ENCODE measurements around the gene RASL10B. TPM values are rescaled to one million over a fixed set of nuclear protein-coding genes. Genes with fewer than 3 reads are reported as not detected.

RASL10B gene
- total RNA-seq, 2 donors from 2014 or later, result 2.4 to 24.1 TPM

DNA sequence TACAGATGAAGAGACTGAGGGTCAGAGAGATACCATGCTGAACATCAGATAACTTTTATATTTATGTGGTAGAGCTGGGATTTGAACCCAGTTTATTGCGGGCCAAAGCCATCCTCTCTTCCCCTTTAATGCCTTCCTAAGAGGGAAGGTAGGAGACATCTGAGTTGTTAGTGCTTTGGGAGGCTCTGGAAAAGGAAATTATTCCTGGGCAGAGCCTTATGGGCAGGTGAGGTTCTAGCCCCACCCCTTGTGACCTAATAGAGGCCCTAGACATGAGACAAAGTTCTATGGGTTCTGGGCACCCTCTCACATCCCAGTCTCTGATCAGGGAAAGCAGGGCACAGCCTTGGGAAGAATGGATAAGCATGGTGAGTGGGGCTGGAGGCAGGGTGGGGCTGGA, 29.1 kb downstream of the RASL10B start, which contains the start of gene C17orf50:
Gene C17orf50, plus strand, starts transcription at position 301 of the 400 bp plus-strand sequence. Its CDS starts 55 bp downstream, at position 356.
- no peak within 1 kb of the TSS for H3K27ac ChIP-seq
- DNase-seq (ENCODE audit: low spot score), result no peak
- H3K4me1 ChIP-seq (ENCODE audit: control insufficient read depth in 1 of 2, low read depth in 2 of 2), result peaks cover 6 to 7% of the 10 kb centered on the region in 2 donors
- H3K9me3 ChIP-seq, result no peaks in the 10 kb centered on the region
- no peak within 1 kb of the TSS for H3K4me3 ChIP-seq
- H3K27me3 ChIP-seq (replicated peaks; ENCODE audit: insufficient read depth), result no peaks in the 10 kb centered on the region
- no peak for ATAC-seq (ENCODE audit: insufficient number of reproducible peaks, low FRiP score, low read depth)
- no peaks in the 10 kb centered on the region for H3K36me3 ChIP-seq
- TF ChIP-seq, protein P1, sequence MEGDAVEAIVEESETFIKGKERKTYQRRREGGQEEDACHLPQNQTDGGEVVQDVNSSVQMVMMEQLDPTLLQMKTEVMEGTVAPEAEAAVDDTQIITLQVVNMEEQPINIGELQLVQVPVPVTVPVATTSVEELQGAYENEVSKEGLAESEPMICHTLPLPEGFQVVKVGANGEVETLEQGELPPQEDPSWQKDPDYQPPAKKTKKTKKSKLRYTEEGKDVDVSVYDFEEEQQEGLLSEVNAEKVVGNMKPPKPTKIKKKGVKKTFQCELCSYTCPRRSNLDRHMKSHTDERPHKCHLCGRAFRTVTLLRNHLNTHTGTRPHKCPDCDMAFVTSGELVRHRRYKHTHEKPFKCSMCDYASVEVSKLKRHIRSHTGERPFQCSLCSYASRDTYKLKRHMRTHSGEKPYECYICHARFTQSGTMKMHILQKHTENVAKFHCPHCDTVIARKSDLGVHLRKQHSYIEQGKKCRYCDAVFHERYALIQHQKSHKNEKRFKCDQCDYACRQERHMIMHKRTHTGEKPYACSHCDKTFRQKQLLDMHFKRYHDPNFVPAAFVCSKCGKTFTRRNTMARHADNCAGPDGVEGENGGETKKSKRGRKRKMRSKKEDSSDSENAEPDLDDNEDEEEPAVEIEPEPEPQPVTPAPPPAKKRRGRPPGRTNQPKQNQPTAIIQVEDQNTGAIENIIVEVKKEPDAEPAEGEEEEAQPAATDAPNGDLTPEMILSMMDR (IDR thresholded peaks at IDR 0.05), result no peak

GRCh38 chr17:35761601-35762000, 30.2 kb downstream of the RASL10B start:
- H3K4me3 ChIP-seq, result no peak overlapping the region
- peaks cover 6 to 7% of the 10 kb centered on the region in 2 donors for H3K4me1 ChIP-seq (ENCODE audit: control insufficient read depth in 1 of 2, low read depth in 2 of 2)
- no peaks in the 10 kb centered on the region for H3K27me3 ChIP-seq (replicated peaks; ENCODE audit: insufficient read depth)
- ATAC-seq (ENCODE audit: insufficient number of reproducible peaks, low FRiP score, low read depth) (no peak), DNase-seq (ENCODE audit: low spot score) (no peak)
- H3K9me3 ChIP-seq, result no peaks in the 10 kb centered on the region
- no peaks in the 10 kb centered on the region for H3K36me3 ChIP-seq
- TF ChIP-seq, protein P1 (IDR thresholded peaks at IDR 0.05), result no peak
- H3K27ac ChIP-seq, result no peak overlapping the region

DNA sequence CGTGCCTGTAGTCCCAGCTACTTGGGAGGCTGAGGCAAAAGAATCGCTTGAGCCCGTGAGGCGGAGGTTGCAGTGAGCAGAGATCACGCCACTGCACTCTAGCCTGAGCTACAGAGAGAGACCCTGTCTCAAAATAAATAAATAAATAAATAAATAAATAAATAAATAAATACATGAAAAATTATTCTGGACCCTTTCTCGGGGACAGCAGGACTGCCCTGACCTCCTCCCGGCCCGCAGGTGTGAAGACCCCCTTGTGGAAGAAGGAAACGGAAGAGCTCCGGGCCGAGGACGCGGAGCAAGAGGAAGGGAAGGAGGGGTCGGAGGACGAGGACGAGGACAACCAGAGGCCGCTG, 32.3 kb downstream of the RASL10B start:
- Histone ChIP-seq H3K4me3 (peak overlapping the region; percentile 71), H3K9me3 (no peaks in the 10 kb centered on the region), H3K27ac (no peak overlapping the region), H3K4me1 (ENCODE audit: control insufficient read depth in 1 of 2, low read depth in 2 of 2) (peaks cover 6 to 7% of the 10 kb centered on the region in 2 donors), H3K36me3 (no peaks in the 10 kb centered on the region), H3K27me3 (replicated peaks; ENCODE audit: insufficient read depth) (no peaks in the 10 kb centered on the region)
- TF ChIP-seq, protein P1 (IDR thresholded peaks at IDR 0.05), result no peak
- ATAC-seq (ENCODE audit: insufficient number of reproducible peaks, low FRiP score, low read depth) (no peak), DNase-seq (ENCODE audit: low spot score) (no peak)

- H3K27ac ChIP-seq, result no peak overlapping the region
- no peaks in the 10 kb centered on the region for H3K36me3 ChIP-seq
- no peaks in the 10 kb centered on the region for H3K9me3 ChIP-seq
- ATAC-seq (ENCODE audit: insufficient number of reproducible peaks, low FRiP score, low read depth), result peak; percentile 73
- H3K4me1 ChIP-seq (ENCODE audit: control insufficient read depth in 1 of 2, low read depth in 2 of 2), result peaks cover 6 to 7% of the 10 kb centered on the region in 2 donors
- TF ChIP-seq, protein P1 (IDR thresholded peaks at IDR 0.05), result peak; percentile 95
- no peaks in the 10 kb centered on the region for H3K27me3 ChIP-seq (replicated peaks; ENCODE audit: insufficient read depth)
- peak; percentile 34 for DNase-seq (ENCODE audit: low spot score)
- H3K4me3 ChIP-seq, result peak overlapping the region; percentile 71
Observed at GRCh38 chr17:35764123-35764991, 32.9 kb downstream of the RASL10B start.

DNA sequence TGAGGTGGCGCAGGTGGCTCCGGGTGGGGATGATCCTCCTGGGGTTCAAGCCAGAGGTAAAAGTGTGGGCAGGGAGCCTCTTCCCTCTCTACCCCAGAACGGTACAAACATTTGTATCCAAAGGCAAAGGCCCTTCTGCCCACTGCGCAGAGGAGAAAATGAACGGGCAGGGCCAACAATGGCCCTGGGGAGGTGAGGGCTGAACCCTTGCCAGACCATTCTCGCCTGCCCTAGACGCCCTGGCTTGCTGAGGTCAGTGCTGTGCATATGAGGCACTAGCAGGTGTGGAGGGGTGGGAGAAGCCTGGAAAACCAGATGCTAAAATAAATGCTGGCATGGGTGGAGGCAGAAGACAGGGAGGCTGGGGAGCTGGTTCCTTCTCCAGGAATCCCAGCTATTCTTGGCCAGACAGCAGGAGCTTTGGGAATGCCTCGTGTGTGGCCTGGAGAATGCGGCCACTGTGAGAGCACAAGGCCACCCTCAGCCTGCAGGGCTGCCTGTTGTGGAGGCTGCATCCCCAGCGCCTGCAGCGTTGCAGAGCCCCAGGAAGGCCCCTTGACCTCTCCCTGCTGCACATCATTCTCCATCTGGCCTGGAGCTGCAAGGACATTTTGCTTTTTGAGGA, 33.8 kb downstream of the RASL10B start:
- ATAC-seq (ENCODE audit: insufficient number of reproducible peaks, low FRiP score, low read depth), result no peak
- TF ChIP-seq, protein P1 (IDR thresholded peaks at IDR 0.05), result no peak
- H3K4me3 ChIP-seq, result no peak overlapping the region
- no peaks in the 10 kb centered on the region for H3K27me3 ChIP-seq (replicated peaks; ENCODE audit: insufficient read depth)
- peaks cover 6 to 7% of the 10 kb centered on the region in 2 donors for H3K4me1 ChIP-seq (ENCODE audit: control insufficient read depth in 1 of 2, low read depth in 2 of 2)
- no peaks in the 10 kb centered on the region for H3K9me3 ChIP-seq
- DNase-seq (ENCODE audit: low spot score), result no peak
- H3K36me3 ChIP-seq, result no peaks in the 10 kb centered on the region
- peak overlapping the region in 1 of 2 donors; percentile 2 for H3K27ac ChIP-seq
